ENCODE measurements around the gene SYNE1. TPM values are rescaled to one million over a fixed set of nuclear protein-coding genes. Genes with fewer than 3 reads are reported as not detected.

Gene SYNE1
- total and polyA plus RNA-seq, 8 donors, result 12.8 to 279 (median 108) TPM

DNA sequence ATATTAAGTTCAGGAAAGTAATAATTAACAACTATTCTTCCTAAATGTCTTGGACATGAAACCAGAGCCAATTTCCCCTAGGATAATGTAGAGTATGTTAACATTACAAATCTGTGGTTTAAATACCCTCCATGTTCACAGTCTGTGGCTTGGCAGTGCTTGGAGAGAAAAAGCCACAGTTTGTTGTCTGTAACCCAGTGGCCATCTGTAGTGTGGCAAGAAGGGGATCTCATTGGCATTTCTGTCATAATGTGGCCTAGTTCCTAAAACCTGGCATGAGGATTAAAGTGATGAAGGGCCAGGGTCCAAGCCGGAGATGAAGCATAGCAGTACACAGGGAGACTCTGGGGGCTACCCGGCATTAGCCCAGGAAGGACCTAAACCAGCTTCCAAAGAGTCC lies 31.2 kb downstream of the SYNE1 start:
- peak overlapping the region in 3 of 5 donors; percentile 1 to 29 (median 25) for H3K27ac ChIP-seq
- H3K4me3 ChIP-seq, result no peak overlapping the region
- H3K9me3 ChIP-seq, result no peaks in the 10 kb centered on the region
- H3K27me3 ChIP-seq, result no peaks in the 10 kb centered on the region
- no peaks in the 10 kb centered on the region for H3K4me1 ChIP-seq
- TF ChIP-seq EP300 (IDR thresholded peaks at IDR 0.05) (no peak), POLR2A (IDR thresholded peaks at IDR 0.05) (no peak), POLR2AphosphoS5 (IDR thresholded peaks at IDR 0.05) (no peak), CTCF (IDR thresholded peaks at IDR 0.05) (no peak)
- H3K36me3 ChIP-seq, result no peaks in the 10 kb centered on the region
- intact Hi-C loops (cut with DNase I; ENCODE audit: low total_unique reads), result no loop called here
- DNase-seq, result no peak
- WGBS, 5 donors, result 84 to 98% (median 91%) methylated on average over 2 of the region's 2 CpGs

DNA sequence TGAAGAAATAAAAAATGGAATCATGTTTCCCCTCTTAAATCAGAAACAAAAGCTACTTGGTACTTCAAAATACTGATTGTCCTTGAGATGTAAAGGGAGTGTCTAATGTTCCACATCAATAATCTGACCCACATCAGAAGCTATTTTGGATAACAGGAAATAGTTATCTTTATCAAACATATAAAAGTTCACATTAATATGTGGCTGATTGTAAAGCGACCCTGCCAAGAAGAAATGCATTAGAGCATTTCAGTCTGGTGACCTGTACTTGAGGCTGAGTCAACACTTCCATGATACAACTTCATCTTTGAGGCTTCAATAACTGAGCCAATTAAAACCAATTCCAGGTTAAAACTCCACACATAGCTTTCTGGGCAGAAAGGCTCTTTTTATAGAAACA lies 31.8 kb downstream of the SYNE1 start:
- DNase-seq, result no peak
- TF ChIP-seq CTCF (IDR thresholded peaks at IDR 0.05) (no peak), POLR2A (IDR thresholded peaks at IDR 0.05) (no peak), POLR2AphosphoS5 (IDR thresholded peaks at IDR 0.05) (no peak), EP300 (IDR thresholded peaks at IDR 0.05) (no peak)
- H3K27me3 ChIP-seq, result no peaks in the 10 kb centered on the region

DNA sequence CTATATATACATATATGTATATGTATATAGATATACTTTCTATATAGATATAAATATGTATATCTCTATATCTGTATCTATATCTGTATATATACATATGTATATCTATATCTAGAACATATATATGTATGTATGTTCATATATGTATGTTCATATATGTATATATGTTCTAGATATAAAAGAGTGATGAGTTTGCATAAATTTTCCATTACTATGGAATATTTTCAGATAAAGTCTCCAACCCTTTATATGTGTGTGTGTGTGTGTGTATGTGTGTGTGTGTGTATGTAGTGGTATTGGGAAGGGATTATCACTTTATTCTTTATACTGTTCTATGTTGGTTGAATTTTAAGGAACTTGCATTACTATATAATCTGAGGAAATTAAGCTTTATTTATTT lies 33.3 kb downstream of the SYNE1 start:
- Histone ChIP-seq H3K27ac (no peak overlapping the region), H3K4me3 (no peak overlapping the region), H3K4me1 (peaks cover 0 to 7% (median 6%) of the 10 kb centered on the region in 4 donors), H3K27me3 (no peaks in the 10 kb centered on the region), H3K9me3 (no peaks in the 10 kb centered on the region), H3K36me3 (no peaks in the 10 kb centered on the region)
- no peak for DNase-seq
- intact Hi-C loops (cut with DNase I; ENCODE audit: low total_unique reads), result no loop called here
- TF ChIP-seq EP300 (IDR thresholded peaks at IDR 0.05) (no peak), CTCF (IDR thresholded peaks at IDR 0.05) (no peak), POLR2A (IDR thresholded peaks at IDR 0.05) (no peak), POLR2AphosphoS5 (IDR thresholded peaks at IDR 0.05) (no peak)

More for the DNA sequence above, 31.8 kb downstream of the SYNE1 start:
- intact Hi-C loops (cut with DNase I; ENCODE audit: low total_unique reads), result no loop called here
- H3K9me3 ChIP-seq, result no peaks in the 10 kb centered on the region
- H3K27ac ChIP-seq, result peak overlapping the region in 1 of 5 donors; percentile 8
- no peak overlapping the region for H3K4me3 ChIP-seq
- 18 to 67% (median 57%) methylated on average over 1 of the region's 1 CpG for WGBS, 5 donors
- H3K4me1 ChIP-seq, result no peaks in the 10 kb centered on the region
- no peaks in the 10 kb centered on the region for H3K36me3 ChIP-seq

- no peak for DNase-seq
- intact Hi-C loops (cut with DNase I; ENCODE audit: low total_unique reads), result no loop called here
- Histone ChIP-seq H3K9me3 (no peaks in the 10 kb centered on the region), H3K27me3 (no peaks in the 10 kb centered on the region), H3K4me3 (no peak overlapping the region), H3K36me3 (no peaks in the 10 kb centered on the region), H3K27ac (peak overlapping the region in 1 of 5 donors; percentile 66), H3K4me1 (peaks cover 6 to 20% (median 11%) of the 10 kb centered on the region in 4 donors)
- TF ChIP-seq EP300 (IDR thresholded peaks at IDR 0.05), result no peak
- no peak for TF ChIP-seq POLR2A (IDR thresholded peaks at IDR 0.05)
- no peak for TF ChIP-seq CTCF (IDR thresholded peaks at IDR 0.05)
- no peak for TF ChIP-seq POLR2AphosphoS5 (IDR thresholded peaks at IDR 0.05)
- WGBS, 5 donors, result 89 to 95% (median 93%) methylated on average over 5 of the region's 5 CpGs
Measured at GRCh38 chr6:152600022-152600421, 37.1 kb downstream of the SYNE1 start.
